NK-92 treated with Interleukin-12 subunit alpha and Interleukin-12 subunit beta, amount 100 ng/mL, for 24 hours (cell line): ENCODE measurements around the gene MBOAT7.
"Not testable (repeated sequence)": the region's sequence is repeated elsewhere in the genome, so short reads cannot be mapped to it uniquely, and the experiment has no call there.

Experiments used
- DNase-seq: peaks from one replicate; lab custom pipeline; 2025; lab: John Stamatoyannopoulos, UW

Gene MBOAT7

GRCh38 chr19:54209058-54209810 is 19.9 kb upstream of the MBOAT7 start:
- DNase-seq, result no peak

- no peak for DNase-seq
Measured at GRCh38 chr19:54208784-54209057, 19.3 kb upstream of the MBOAT7 start.

- no peak for DNase-seq
Measured at GRCh38 chr19:54207983-54208783, 18.8 kb upstream of the MBOAT7 start.

- DNase-seq, result no peak
Measured at GRCh38 chr19:54207676-54207982, 18.2 kb upstream of the MBOAT7 start.

GRCh38 chr19:54207193-54207592 is 17.8 kb upstream of the MBOAT7 start:
- not testable (repeated sequence) for DNase-seq

- DNase-seq, result no peak
Measured at GRCh38 chr19:54206831-54207177, 17.4 kb upstream of the MBOAT7 start.

- DNase-seq, result no peak
Measured at GRCh38 chr19:54206030-54206830, 16.9 kb upstream of the MBOAT7 start.

GRCh38 chr19:54204767-54205468 is 15.5 kb upstream of the MBOAT7 start:
- DNase-seq, result no peak

GRCh38 chr19:54203151-54203611 is 13.8 kb upstream of the MBOAT7 start:
- no peak for DNase-seq

- no peak for DNase-seq
Measured at GRCh38 chr19:54201980-54202379, 12.6 kb upstream of the MBOAT7 start.

GRCh38 chr19:54201172-54201701 is 11.9 kb upstream of the MBOAT7 start:
- DNase-seq, result no peak

- DNase-seq, result no peak
Measured at GRCh38 chr19:54199401-54199800, 10.0 kb upstream of the MBOAT7 start.

- DNase-seq, result no peak
Measured at GRCh38 chr19:54197121-54197520, 7.7 kb upstream of the MBOAT7 start.

- DNase-seq, result no peak
Measured at GRCh38 chr19:54196536-54196935, 7.2 kb upstream of the MBOAT7 start.

- not testable (repeated sequence) for DNase-seq
Measured at GRCh38 chr19:54194463-54194862, 5.1 kb upstream of the MBOAT7 start.

- DNase-seq, result no peak
Measured at GRCh38 chr19:54193011-54193410, 3.6 kb upstream of the MBOAT7 start.

GRCh38 chr19:54191811-54192453 is 2.6 kb upstream of the MBOAT7 start:
- no peak for DNase-seq

- DNase-seq, result peak; percentile 90
Measured at GRCh38 chr19:54191011-54191810, 1.8 kb upstream of the MBOAT7 start, which contains the start of gene TSEN34. Gene TSEN34 (plus strand): TSS chr19:54191308. CDS start chr19:54191365, 57 bp downstream.

GRCh38 chr19:54190503-54191010 is 1.2 kb upstream of the MBOAT7 start:
- DNase-seq, result peak; percentile 99
